Left ventricle myocardium inferior (tissue), 1 donor: Measurements from ENCODE around the gene UGT2A3. TPM values are rescaled to one million over a fixed set of nuclear protein-coding genes. Genes with fewer than 3 reads are reported as not detected.
A peak's percentile ranks its signal among the peaks of the same experiment; 100 is the strongest.

ENCODE experiments used
- DNase-seq: peaks from one replicate; pipeline ENCODE4 v3.0.0-alpha.2; 2020
- H3K27ac ChIP-seq: fragments of 200-600 bp; replicated peaks from 2 replicates; pipeline ENCODE4 v1.8.0; 2021
- H3K27me3 ChIP-seq: fragments of 200-600 bp; 2 replicates; pipeline ENCODE4 v1.8.0; 2021; ENCODE audit warnings: low read depth
- H3K36me3 ChIP-seq: fragments of 200-600 bp; 2 replicates; pipeline ENCODE4 v1.8.0; 2021
- H3K4me1 ChIP-seq: fragments of 200-600 bp; 2 replicates; pipeline ENCODE4 v1.8.0; 2021
- H3K4me3 ChIP-seq: fragments of 200-600 bp; 2 replicates; pipeline ENCODE4 v1.8.0; 2021; ENCODE audit warnings: mild to moderate bottlenecking, moderate library complexity
- H3K9me3 ChIP-seq: fragments of 200-600 bp; replicated peaks from 2 replicates; pipeline ENCODE4 v1.8.0; 2021
- intact Hi-C: fragments of 100-400 bp; cut with micrococcal nuclease; formaldehyde crosslinking; loops from one replicate; pipeline ENCODE4 v1.11.0; 2022
- total RNA-seq: library from RNA; stranded (reverse); fragmentation: NEBNext Ultra II Directional; extraction: Animal tissue kit (Norgen Biotek cat#: 25700); gene quantifications from one replicate; pipeline ENCODE4 v1.2.1, GENCODE V29; 2021
- TF ChIP-seq, protein P1 (sequence below): fragments of 200-600 bp; IDR thresholded peaks from 2 replicates; pipeline ENCODE4 v1.8.0; 2021; ENCODE audit warnings: antibody characterized with exemption, mild to moderate bottlenecking, borderline replicate concordance
- donor health status: DM: no; HTN: yes; CAD: no; lungs with severe emphysema.

UGT2A3 gene
- total RNA-seq, 1 donor from 2014 or later = not detected

DNA sequence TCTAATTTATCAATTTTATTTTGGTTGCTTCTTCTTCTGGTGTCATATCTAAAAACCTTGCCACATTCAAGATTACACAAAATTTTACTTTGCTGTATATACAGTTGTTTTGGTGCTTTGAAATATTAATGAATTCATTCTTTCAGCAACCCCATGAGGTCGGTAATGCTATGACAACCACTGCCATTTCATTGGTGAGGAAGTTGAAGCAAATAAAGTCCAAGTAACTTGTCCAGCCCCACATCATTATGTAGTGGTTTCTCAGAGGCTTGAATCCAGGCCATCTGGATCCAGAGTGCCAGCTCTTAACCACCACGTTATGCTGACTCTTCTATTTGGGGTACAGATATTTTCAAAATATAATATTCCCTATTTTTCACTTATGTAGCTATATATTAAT is 42.2 kb downstream of the UGT2A3 start:
- Histone ChIP-seq H3K9me3 (peaks cover 3% of the 10 kb centered on the region), H3K4me3 (no peak overlapping the region), H3K27me3 (no peaks in the 10 kb centered on the region), H3K36me3 (no peaks in the 10 kb centered on the region), H3K4me1 (no peaks in the 10 kb centered on the region), H3K27ac (no peak overlapping the region)
- intact Hi-C loops = no loop called here
- TF ChIP-seq, protein P1, sequence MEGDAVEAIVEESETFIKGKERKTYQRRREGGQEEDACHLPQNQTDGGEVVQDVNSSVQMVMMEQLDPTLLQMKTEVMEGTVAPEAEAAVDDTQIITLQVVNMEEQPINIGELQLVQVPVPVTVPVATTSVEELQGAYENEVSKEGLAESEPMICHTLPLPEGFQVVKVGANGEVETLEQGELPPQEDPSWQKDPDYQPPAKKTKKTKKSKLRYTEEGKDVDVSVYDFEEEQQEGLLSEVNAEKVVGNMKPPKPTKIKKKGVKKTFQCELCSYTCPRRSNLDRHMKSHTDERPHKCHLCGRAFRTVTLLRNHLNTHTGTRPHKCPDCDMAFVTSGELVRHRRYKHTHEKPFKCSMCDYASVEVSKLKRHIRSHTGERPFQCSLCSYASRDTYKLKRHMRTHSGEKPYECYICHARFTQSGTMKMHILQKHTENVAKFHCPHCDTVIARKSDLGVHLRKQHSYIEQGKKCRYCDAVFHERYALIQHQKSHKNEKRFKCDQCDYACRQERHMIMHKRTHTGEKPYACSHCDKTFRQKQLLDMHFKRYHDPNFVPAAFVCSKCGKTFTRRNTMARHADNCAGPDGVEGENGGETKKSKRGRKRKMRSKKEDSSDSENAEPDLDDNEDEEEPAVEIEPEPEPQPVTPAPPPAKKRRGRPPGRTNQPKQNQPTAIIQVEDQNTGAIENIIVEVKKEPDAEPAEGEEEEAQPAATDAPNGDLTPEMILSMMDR = no peak
- no peak for DNase-seq

DNA sequence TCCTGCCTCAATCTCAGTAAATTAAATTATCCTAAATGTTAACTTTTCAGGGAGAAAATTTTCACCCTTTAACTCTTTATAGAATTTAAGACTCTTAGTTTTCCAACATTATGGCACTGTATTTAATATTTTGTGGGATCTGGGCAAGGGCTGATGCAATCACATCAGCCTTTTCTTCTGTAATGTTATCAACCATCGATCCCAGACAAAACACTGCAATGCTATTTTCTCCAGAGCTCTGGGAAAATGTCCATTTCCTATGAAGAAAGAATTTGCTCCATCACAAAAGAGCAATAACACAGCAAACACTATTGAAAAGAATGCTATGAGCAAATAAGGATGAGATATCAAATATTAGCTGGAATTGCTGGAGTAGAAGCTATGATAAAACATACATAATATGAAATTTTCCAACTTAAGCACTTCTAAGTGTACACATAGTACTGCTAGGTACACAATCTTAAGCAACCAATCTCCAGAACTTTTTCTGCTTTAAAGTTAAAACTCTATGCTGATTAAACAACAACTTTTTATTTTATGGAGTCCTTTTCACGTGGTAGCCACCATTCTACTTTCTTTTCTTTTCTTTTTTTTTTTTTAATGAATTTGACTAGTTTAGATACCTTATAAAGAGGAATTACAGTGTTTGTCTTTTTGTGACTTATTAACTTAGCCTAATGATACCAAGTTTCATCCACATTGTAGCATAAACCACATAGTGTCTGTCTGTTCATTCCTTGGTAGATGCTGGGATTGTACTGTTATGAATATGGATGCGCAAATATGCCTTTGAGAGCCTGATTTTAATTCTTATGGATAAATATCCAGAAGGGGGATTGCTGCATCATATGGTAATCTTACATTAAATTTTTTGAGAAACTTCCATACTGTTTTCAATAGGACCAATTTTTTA is 43.6 kb downstream of the UGT2A3 start:
- Histone ChIP-seq H3K4me3 (no peak overlapping the region), H3K36me3 (no peaks in the 10 kb centered on the region), H3K4me1 (no peaks in the 10 kb centered on the region), H3K9me3 (no peaks in the 10 kb centered on the region), H3K27me3 (no peaks in the 10 kb centered on the region), H3K27ac (no peak overlapping the region)
- intact Hi-C loops = no loop called here
- no peak for DNase-seq
- TF ChIP-seq, protein P1 = no peak

DNA sequence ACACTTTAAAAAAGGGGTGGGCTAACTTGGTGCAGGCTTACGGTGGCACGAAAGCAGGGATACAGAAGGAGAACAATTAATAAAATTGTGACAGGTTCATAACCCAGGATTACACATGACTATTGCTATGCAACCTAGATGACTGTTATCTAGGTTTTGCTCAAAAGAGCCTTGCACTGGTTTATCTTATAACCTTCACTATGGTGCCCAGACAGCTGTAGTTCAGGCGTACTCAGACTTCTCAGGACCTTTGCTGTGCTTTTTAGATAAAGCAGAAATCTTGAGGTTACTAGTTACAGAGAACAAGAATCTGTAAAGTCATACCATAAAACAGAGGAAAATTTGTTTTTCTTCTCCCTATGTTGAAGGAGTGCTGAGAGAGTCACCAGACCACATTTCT is 44.4 kb downstream of the UGT2A3 start:
- intact Hi-C loops = no loop called here
- Histone ChIP-seq H3K4me1 (no peaks in the 10 kb centered on the region), H3K36me3 (no peaks in the 10 kb centered on the region), H3K9me3 (no peaks in the 10 kb centered on the region), H3K27ac (no peak overlapping the region), H3K4me3 (no peak overlapping the region), H3K27me3 (no peaks in the 10 kb centered on the region)
- TF ChIP-seq, protein P1 = no peak
- DNase-seq = no peak

- Histone ChIP-seq H3K36me3 (no peaks in the 10 kb centered on the region), H3K4me1 (no peaks in the 10 kb centered on the region), H3K9me3 (no peaks in the 10 kb centered on the region), H3K27me3 (no peaks in the 10 kb centered on the region), H3K4me3 (no peak overlapping the region), H3K27ac (no peak overlapping the region)
- intact Hi-C loops = no loop called here
- TF ChIP-seq, protein P1 = no peak
- no peak for DNase-seq
These were observed 44.8 kb downstream of the UGT2A3 start for GRCh38 chr4:68906780-68907137.

GRCh38 chr4:68905939-68906779 is 45.4 kb downstream of the UGT2A3 start:
- Histone ChIP-seq H3K9me3 (no peaks in the 10 kb centered on the region), H3K27ac (no peak overlapping the region), H3K4me3 (peak overlapping the region; percentile 12), H3K4me1 (no peaks in the 10 kb centered on the region), H3K27me3 (no peaks in the 10 kb centered on the region), H3K36me3 (no peaks in the 10 kb centered on the region)
- intact Hi-C loops = no loop called here
- DNase-seq = no peak
- TF ChIP-seq, protein P1 = no peak
